Activated CD8-positive, alpha-beta memory T cell treated with anti-CD3 and anti-CD28 coated beads, Interleukin-2, amount 50 U/mL, for 24 hours (primary cell): Measurements from ENCODE around the gene SPATS2L.

ENCODE experiments used
- DNase-seq: peaks from one replicate; pipeline ENCODE4 v3.0.0-alpha.2; 2020; ENCODE audit errors: extremely low read depth

The SPATS2L gene

GRCh38 chr2:200498402-200499162 is 192.1 kb downstream of the SPATS2L start:
- DNase-seq: no peak

GRCh38 chr2:200502196-200502595 is 195.7 kb downstream of the SPATS2L start:
- DNase-seq: no peak

GRCh38 chr2:200506679-200507078 is 200.2 kb downstream of the SPATS2L start:
- no peak for DNase-seq

- no peak for DNase-seq
These were observed 200.7 kb downstream of the SPATS2L start for GRCh38 chr2:200507179-200507578.

DNA sequence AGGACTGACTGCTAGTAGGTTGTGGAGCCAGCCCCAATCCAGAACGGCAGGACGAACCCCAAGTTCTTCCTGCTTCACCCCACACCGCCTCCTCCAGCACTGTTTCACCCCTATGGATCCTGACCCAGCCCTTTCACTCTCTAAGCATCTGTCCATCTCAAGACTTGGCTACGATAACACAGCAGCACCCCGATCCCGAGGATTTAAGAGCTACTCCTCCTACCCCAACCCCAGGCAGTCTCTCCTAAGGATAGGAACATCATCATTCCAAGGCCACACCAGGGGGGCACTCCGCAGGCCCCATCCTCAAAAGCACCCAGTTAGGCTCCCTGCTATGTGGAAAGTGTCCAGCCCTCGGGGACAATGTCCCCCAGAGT is 202.7 kb downstream of the SPATS2L start:
- no peak for DNase-seq

- DNase-seq: peak; percentile 73
These were observed 203.3 kb downstream of the SPATS2L start, which contains the start of gene KCTD18 for GRCh38 chr2:200509612-200510433. Gene KCTD18 (minus strand): TSS chr2:200510068. CDS start chr2:200507016, 3,052 bp downstream.

- no peak for DNase-seq
These were observed 208.7 kb downstream of the SPATS2L start for GRCh38 chr2:200515155-200515554.

DNA sequence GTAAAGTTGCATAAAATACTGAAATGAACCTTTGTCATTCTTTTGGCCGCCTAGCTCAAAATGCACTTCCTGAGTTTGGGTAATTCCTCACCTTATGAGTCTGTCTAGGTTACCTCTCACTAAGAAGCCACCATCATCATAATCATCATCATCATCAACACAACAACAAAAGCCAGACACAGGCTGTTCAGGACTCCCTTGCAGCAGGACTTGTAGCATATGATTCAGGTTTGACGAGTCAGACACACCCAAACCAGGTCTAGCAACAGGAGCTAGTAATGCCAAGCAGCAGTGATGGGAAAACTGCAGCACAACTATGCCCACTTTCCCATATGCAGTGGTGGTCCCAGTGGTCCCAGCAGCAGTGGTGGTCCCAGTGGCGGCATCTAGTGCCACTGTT is 216.7 kb downstream of the SPATS2L start:
- no peak for DNase-seq

DNA sequence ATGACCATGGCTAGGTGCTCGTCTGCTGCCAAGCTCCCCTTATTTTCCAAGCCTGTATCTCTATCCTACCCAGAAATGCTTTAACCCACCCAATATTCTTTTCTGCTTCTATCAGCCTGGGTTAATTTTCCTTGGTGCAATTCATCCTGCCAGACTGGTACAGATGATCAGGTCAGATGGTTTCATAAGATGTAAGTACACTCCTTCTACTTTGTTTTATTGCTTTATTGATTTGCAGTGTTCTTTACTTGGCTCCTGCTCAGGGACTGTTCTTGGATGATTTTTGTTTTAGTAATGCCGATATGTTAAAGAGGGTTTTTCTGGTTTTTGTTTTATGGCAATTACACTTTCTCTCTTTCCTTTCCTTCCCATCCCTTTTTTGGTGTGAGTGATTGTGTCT is 217.1 kb downstream of the SPATS2L start:
- no peak for DNase-seq

DNA sequence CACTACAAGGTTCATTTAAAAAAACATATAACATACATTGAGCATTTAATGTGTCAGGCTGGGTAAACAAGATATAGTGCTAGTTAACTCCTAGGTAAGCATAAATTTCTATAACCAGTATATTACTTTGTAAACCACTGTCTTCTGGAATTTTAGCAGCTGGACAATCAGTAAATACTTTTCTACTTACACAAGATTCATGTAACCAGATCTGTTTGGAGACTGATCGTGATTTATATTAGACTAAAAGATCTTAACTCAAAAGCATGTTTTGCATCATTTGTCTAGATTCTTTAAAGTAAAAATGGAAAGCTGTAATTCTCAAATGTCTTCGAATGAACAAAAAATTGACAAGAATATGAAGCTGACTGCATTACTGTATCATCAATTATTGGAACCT is 218.6 kb downstream of the SPATS2L start:
- no peak for DNase-seq

GRCh38 chr2:200525551-200525881 is 219.0 kb downstream of the SPATS2L start:
- DNase-seq: no peak

GRCh38 chr2:200525882-200526651 is 219.6 kb downstream of the SPATS2L start, which contains the start of gene SGO2:
Gene SGO2 (plus strand): TSS chr2:200526207. CDS start chr2:200532976, 6,769 bp downstream.
- DNase-seq: peak; percentile 93

DNA sequence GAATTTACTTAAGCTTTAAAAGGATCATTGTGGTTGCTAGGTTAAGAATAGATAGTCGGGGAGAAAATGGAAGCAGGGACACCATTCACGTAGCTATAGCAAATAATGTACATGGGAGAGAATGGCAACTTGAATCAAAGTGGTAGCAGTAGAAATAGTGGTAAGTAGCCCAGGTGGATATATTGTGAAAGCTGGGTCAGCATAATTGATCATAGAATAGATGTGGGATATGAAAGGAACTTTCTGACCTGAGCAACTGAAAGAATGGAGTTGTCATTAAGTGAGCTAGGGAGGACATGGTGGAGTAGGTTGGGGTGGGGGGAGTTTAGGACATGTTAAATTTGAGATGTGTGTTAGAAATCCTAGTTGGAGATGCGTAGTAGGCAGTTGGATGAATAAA is 221.7 kb downstream of the SPATS2L start:
- no peak for DNase-seq
